Measurements from ENCODE around the gene DCAF11. TPM values are rescaled to one million over a fixed set of nuclear protein-coding genes. Genes with fewer than 3 reads are reported as not detected.

The DCAF11 gene
- total RNA-seq, 1 donor from 2014 or later, result 26.9 TPM

- no peak overlapping the region for H3K27ac ChIP-seq (ENCODE audit: low read depth, low read length)
- H3K27ac Mint-ChIP-seq (ENCODE audit: unreplicated experiment), result no peak overlapping the region
- peaks cover 36% of the 10 kb centered on the region for H4K20me1 ChIP-seq (ENCODE audit: insufficient read depth, low read length)
- no peak overlapping the region for H3K4me3 ChIP-seq (ENCODE audit: insufficient read depth, low read depth, low read length)
- H3K4me3 Mint-ChIP-seq (ENCODE audit: unreplicated experiment), result no peak overlapping the region
- TF ChIP-seq EZH2 (IDR thresholded peaks at IDR 0.05; ENCODE audit: insufficient read depth, low read length), result no peak
- TF ChIP-seq CTCF (IDR thresholded peaks at IDR 0.05; ENCODE audit: insufficient read depth, low read depth, low read length), result no peak
- no peaks in the 10 kb centered on the region for H3K27me3 Mint-ChIP-seq (ENCODE audit: low read depth, unreplicated experiment)
- peaks cover 42% of the 10 kb centered on the region for H3K36me3 ChIP-seq (ENCODE audit: insufficient read depth, low read length)
- FAIRE-seq (no peak), DNase-seq (ENCODE audit: low read depth) (no peak)
- no peaks in the 10 kb centered on the region for H3K9me3 ChIP-seq (ENCODE audit: insufficient read depth, low read depth, low read length)
- H3K4me1 ChIP-seq (ENCODE audit: insufficient read depth, low read length), result peaks cover 9% of the 10 kb centered on the region
- H2AFZ ChIP-seq (ENCODE audit: low read depth, low read length), result no peak overlapping the region
- peaks cover 6% of the 10 kb centered on the region for H3K4me1 Mint-ChIP-seq (ENCODE audit: low read depth, unreplicated experiment)
- H3K27me3 ChIP-seq (ENCODE audit: insufficient read depth, low read length), result no peaks in the 10 kb centered on the region
- no peak overlapping the region for H3K4me2 ChIP-seq (ENCODE audit: low read length)
- no peak overlapping the region for H3K9ac ChIP-seq (ENCODE audit: low read length)
- H3K9me3 Mint-ChIP-seq (ENCODE audit: unreplicated experiment), result no peaks in the 10 kb centered on the region
- peaks cover 10% of the 10 kb centered on the region for H3K36me3 Mint-ChIP-seq (ENCODE audit: low read depth, unreplicated experiment)
- H3K79me2 ChIP-seq (ENCODE audit: insufficient read depth, low read length), result peaks cover 35% of the 10 kb centered on the region
These were observed 36.4 kb downstream of the DCAF11 start for GRCh38 chr14:24150993-24151392.

GRCh38 chr14:24151404-24152080 lies 37.0 kb downstream of the DCAF11 start:
- Histone ChIP-seq H4K20me1 (ENCODE audit: insufficient read depth, low read length) (peaks cover 36% of the 10 kb centered on the region), H3K79me2 (ENCODE audit: insufficient read depth, low read length) (peaks cover 34% of the 10 kb centered on the region), H3K4me1 (ENCODE audit: insufficient read depth, low read length) (peaks cover 7% of the 10 kb centered on the region), H3K4me2 (ENCODE audit: low read length) (no peak overlapping the region), H3K27ac (ENCODE audit: low read depth, low read length) (no peak overlapping the region), H3K27me3 (ENCODE audit: insufficient read depth, low read length) (no peaks in the 10 kb centered on the region), H3K9ac (ENCODE audit: low read length) (no peak overlapping the region), H2AFZ (ENCODE audit: low read depth, low read length) (no peak overlapping the region), H3K9me3 (ENCODE audit: insufficient read depth, low read depth, low read length) (no peaks in the 10 kb centered on the region), H3K36me3 (ENCODE audit: insufficient read depth, low read length) (peaks cover 45% of the 10 kb centered on the region), H3K4me3 (ENCODE audit: insufficient read depth, low read depth, low read length) (no peak overlapping the region)
- H3K36me3 Mint-ChIP-seq (ENCODE audit: low read depth, unreplicated experiment), result peaks cover 10% of the 10 kb centered on the region
- H3K27me3 Mint-ChIP-seq (ENCODE audit: low read depth, unreplicated experiment), result no peaks in the 10 kb centered on the region
- H3K4me1 Mint-ChIP-seq (ENCODE audit: low read depth, unreplicated experiment), result peaks cover 6% of the 10 kb centered on the region
- TF ChIP-seq CTCF (IDR thresholded peaks at IDR 0.05; ENCODE audit: insufficient read depth, low read depth, low read length) (no peak), EZH2 (IDR thresholded peaks at IDR 0.05; ENCODE audit: insufficient read depth, low read length) (no peak)
- no peak overlapping the region for H3K27ac Mint-ChIP-seq (ENCODE audit: unreplicated experiment)
- no peaks in the 10 kb centered on the region for H3K9me3 Mint-ChIP-seq (ENCODE audit: unreplicated experiment)
- no peak overlapping the region for H3K4me3 Mint-ChIP-seq (ENCODE audit: unreplicated experiment)
- FAIRE-seq, result no peak
- no peak for DNase-seq (ENCODE audit: low read depth)

- Mint-ChIP-seq H3K4me1 (ENCODE audit: low read depth, unreplicated experiment) (no peaks in the 10 kb centered on the region), H3K27me3 (ENCODE audit: low read depth, unreplicated experiment) (no peaks in the 10 kb centered on the region)
These were observed 40.5 kb downstream of the DCAF11 start for GRCh38 chr14:24155100-24155499.

More at GRCh38 chr14:24155100-24155499, 40.5 kb downstream of the DCAF11 start:
- H3K4me2 ChIP-seq (ENCODE audit: low read length), result no peak overlapping the region
- Mint-ChIP-seq H3K27ac (ENCODE audit: unreplicated experiment) (peak overlapping the region; percentile 43), H3K36me3 (ENCODE audit: low read depth, unreplicated experiment) (peaks cover 23% of the 10 kb centered on the region), H3K4me3 (ENCODE audit: unreplicated experiment) (no peak overlapping the region), H3K9me3 (ENCODE audit: unreplicated experiment) (no peaks in the 10 kb centered on the region)
- peaks cover 17% of the 10 kb centered on the region for H4K20me1 ChIP-seq (ENCODE audit: insufficient read depth, low read length)
- H3K4me3 ChIP-seq (ENCODE audit: insufficient read depth, low read depth, low read length), result no peak overlapping the region
- no peaks in the 10 kb centered on the region for H3K9me3 ChIP-seq (ENCODE audit: insufficient read depth, low read depth, low read length)
- no peak overlapping the region for H3K9ac ChIP-seq (ENCODE audit: low read length)
- FAIRE-seq (no peak), DNase-seq (ENCODE audit: low read depth) (no peak)
- H3K4me1 ChIP-seq (ENCODE audit: insufficient read depth, low read length), result no peaks in the 10 kb centered on the region
- peaks cover 6% of the 10 kb centered on the region for H3K79me2 ChIP-seq (ENCODE audit: insufficient read depth, low read length)
- H3K36me3 ChIP-seq (ENCODE audit: insufficient read depth, low read length), result peaks cover 45% of the 10 kb centered on the region
- TF ChIP-seq CTCF (IDR thresholded peaks at IDR 0.05; ENCODE audit: insufficient read depth, low read depth, low read length) (no peak), EZH2 (IDR thresholded peaks at IDR 0.05; ENCODE audit: insufficient read depth, low read length) (no peak)
- H2AFZ ChIP-seq (ENCODE audit: low read depth, low read length), result no peak overlapping the region
- H3K27me3 ChIP-seq (ENCODE audit: insufficient read depth, low read length), result no peaks in the 10 kb centered on the region
- H3K27ac ChIP-seq (ENCODE audit: low read depth, low read length), result no peak overlapping the region

Data from astrocyte (in vitro differentiated cells and primary cell).